ENCODE results near the gene GABBR2.

GABBR2 gene

GRCh38 chr9:98500337-98500919 lies 208.3 kb downstream of the GABBR2 start:
- TF ChIP-seq EZH2 (optimal IDR thresholded peaks at IDR 0.05; ENCODE audit: low read depth, low read length): no peak
- no peak for TF ChIP-seq EZH2phosphoT487 (IDR thresholded peaks at IDR 0.05; ENCODE audit: low read length)
- no peak for TF ChIP-seq CTCF (IDR thresholded peaks at IDR 0.05; ENCODE audit: low read length)
- H3K27me3 ChIP-seq (replicated peaks; ENCODE audit: insufficient read depth, low read length): no peaks in the 10 kb centered on the region

GRCh38 chr9:98495530-98495929 lies 213.2 kb downstream of the GABBR2 start:
- Histone ChIP-seq H3K36me3 (replicated peaks; ENCODE audit: insufficient read depth, low read length) (no peaks in the 10 kb centered on the region), H3K9me2 (replicated peaks; ENCODE audit: insufficient read depth, low read length) (no peaks in the 10 kb centered on the region), H3K27ac (ENCODE audit: low read length) (no peak overlapping the region), H3K4me3 (ENCODE audit: low read length) (no peak overlapping the region), H3K9me3 (replicated peaks; ENCODE audit: insufficient read depth, low read length) (no peaks in the 10 kb centered on the region), H3K4me1 (ENCODE audit: low read length) (peaks cover 13% of the 10 kb centered on the region), H4K20me1 (ENCODE audit: insufficient read depth, low read length) (no peaks in the 10 kb centered on the region), H3K9ac (ENCODE audit: low read length) (no peak overlapping the region), H2AFZ (ENCODE audit: low read length) (no peak overlapping the region), H3K27me3 (replicated peaks; ENCODE audit: insufficient read depth, low read length) (no peaks in the 10 kb centered on the region), H3K4me2 (ENCODE audit: low read depth, low read length) (no peak overlapping the region), H3K79me2 (ENCODE audit: low read length) (no peaks in the 10 kb centered on the region), H3F3A (ENCODE audit: insufficient read depth, low read length) (peaks cover 7% of the 10 kb centered on the region; the same call in 1 of the 2 replicates)
- no peak for TF ChIP-seq CTCF (IDR thresholded peaks at IDR 0.05; ENCODE audit: low read length)
- TF ChIP-seq EZH2 (optimal IDR thresholded peaks at IDR 0.05; ENCODE audit: low read depth, low read length): no peak
- no peak for TF ChIP-seq EZH2phosphoT487 (IDR thresholded peaks at IDR 0.05; ENCODE audit: low read length)
- no peak for DNase-seq

More at GRCh38 chr9:98500337-98500919, 208.3 kb downstream of the GABBR2 start:
- Histone ChIP-seq H3K9me2 (replicated peaks; ENCODE audit: insufficient read depth, low read length) (no peaks in the 10 kb centered on the region), H3K9ac (ENCODE audit: low read length) (no peak overlapping the region), H3K4me3 (ENCODE audit: low read length) (no peak overlapping the region), H2AFZ (ENCODE audit: low read length) (no peak overlapping the region), H3K4me2 (ENCODE audit: low read depth, low read length) (no peak overlapping the region), H4K20me1 (ENCODE audit: insufficient read depth, low read length) (no peaks in the 10 kb centered on the region), H3K36me3 (replicated peaks; ENCODE audit: insufficient read depth, low read length) (no peaks in the 10 kb centered on the region), H3K27ac (ENCODE audit: low read length) (no peak overlapping the region), H3K9me3 (replicated peaks; ENCODE audit: insufficient read depth, low read length) (no peaks in the 10 kb centered on the region), H3K4me1 (ENCODE audit: low read length) (no peaks in the 10 kb centered on the region), H3K79me2 (ENCODE audit: low read length) (no peaks in the 10 kb centered on the region), H3F3A (ENCODE audit: insufficient read depth, low read length) (no peaks in the 10 kb centered on the region)
- no peak for DNase-seq

GRCh38 chr9:98494852-98495251 lies 213.9 kb downstream of the GABBR2 start:
- no peaks in the 10 kb centered on the region for H3K9me3 ChIP-seq (replicated peaks; ENCODE audit: insufficient read depth, low read length)
- no peak overlapping the region for H3K4me3 ChIP-seq (ENCODE audit: low read length)
- H3K4me2 ChIP-seq (ENCODE audit: low read depth, low read length): no peak overlapping the region
- H3K9me2 ChIP-seq (replicated peaks; ENCODE audit: insufficient read depth, low read length): no peaks in the 10 kb centered on the region
- H3K9ac ChIP-seq (ENCODE audit: low read length): no peak overlapping the region
- H3K27ac ChIP-seq (ENCODE audit: low read length): no peak overlapping the region
- H3K79me2 ChIP-seq (ENCODE audit: low read length): no peaks in the 10 kb centered on the region
- H2AFZ ChIP-seq (ENCODE audit: low read length): no peak overlapping the region
- DNase-seq: no peak
- H3K36me3 ChIP-seq (replicated peaks; ENCODE audit: insufficient read depth, low read length): no peaks in the 10 kb centered on the region
- H4K20me1 ChIP-seq (ENCODE audit: insufficient read depth, low read length): no peaks in the 10 kb centered on the region
- H3K4me1 ChIP-seq (ENCODE audit: low read length): peaks cover 15% of the 10 kb centered on the region
- no peak for TF ChIP-seq EZH2 (optimal IDR thresholded peaks at IDR 0.05; ENCODE audit: low read depth, low read length)
- TF ChIP-seq CTCF (IDR thresholded peaks at IDR 0.05; ENCODE audit: low read length): no peak
- TF ChIP-seq EZH2phosphoT487 (IDR thresholded peaks at IDR 0.05; ENCODE audit: low read length): no peak
- peaks cover 7% of the 10 kb centered on the region; the same call in 1 of the 2 replicates for H3F3A ChIP-seq (ENCODE audit: insufficient read depth, low read length)
- no peaks in the 10 kb centered on the region for H3K27me3 ChIP-seq (replicated peaks; ENCODE audit: insufficient read depth, low read length)

Data from MM.1S (cell line).